Right ventricle myocardium superior (tissue), 1 donor: Measurements from ENCODE around the gene AEBP2. TPM values are rescaled to one million over a fixed set of nuclear protein-coding genes. Genes with fewer than 3 reads are reported as not detected.
"Not testable (repeated sequence)": the region's sequence is repeated elsewhere in the genome, so short reads cannot be mapped to it uniquely, and the experiment has no call there.

Experiments used
- ATAC-seq: fragments of 200-7000 bp; cut with Tn5 transposase; one replicate; pipeline ENCODE4 v1.9.1; 2020; ENCODE audit warnings: mild to moderate bottlenecking; ENCODE audit not compliant: poor library complexity
- DNase-seq: peaks from one replicate; pipeline ENCODE4 v3.0.0-alpha.2; 2020
- intact Hi-C: fragments of 100-400 bp; cut with DNase I; formaldehyde crosslinking; loops from one replicate; pipeline ENCODE4 v1.11.2; 2022
- total RNA-seq: library from RNA; stranded (reverse); fragmentation: NEBNext Ultra II Directional; extraction: Animal tissue kit (Norgen Biotek cat#: 25700); gene quantifications from one replicate; pipeline ENCODE4 v1.2.1, GENCODE V29; 2021
- donor health status: DM: no; HTN: yes; CAD: no; lungs with severe emphysema.

AEBP2 gene
- total RNA-seq, 1 donor from 2014 or later: 27.5 TPM

DNA sequence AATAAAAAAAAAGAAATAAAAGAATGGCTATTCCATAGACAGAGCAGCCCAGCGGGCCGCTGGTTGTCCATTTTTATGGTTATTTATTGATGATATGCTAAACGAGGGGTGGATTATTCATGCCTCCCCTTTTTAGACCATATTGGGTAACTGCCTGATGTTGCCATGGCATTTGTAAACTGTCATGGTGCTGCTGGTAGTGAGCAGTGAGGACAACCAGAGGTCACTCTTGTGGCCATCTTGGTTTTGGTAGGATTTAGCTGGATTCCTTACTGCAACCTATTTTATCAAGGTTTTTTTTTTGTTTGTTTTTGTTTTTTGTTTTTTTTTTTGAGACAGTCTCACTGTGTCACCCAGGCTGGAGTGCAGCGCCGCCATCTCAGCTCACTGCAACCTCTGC is 25.7 kb upstream of the AEBP2 start:
- DNase-seq, intact Hi-C loops, ATAC-seq: not testable (repeated sequence)

DNA sequence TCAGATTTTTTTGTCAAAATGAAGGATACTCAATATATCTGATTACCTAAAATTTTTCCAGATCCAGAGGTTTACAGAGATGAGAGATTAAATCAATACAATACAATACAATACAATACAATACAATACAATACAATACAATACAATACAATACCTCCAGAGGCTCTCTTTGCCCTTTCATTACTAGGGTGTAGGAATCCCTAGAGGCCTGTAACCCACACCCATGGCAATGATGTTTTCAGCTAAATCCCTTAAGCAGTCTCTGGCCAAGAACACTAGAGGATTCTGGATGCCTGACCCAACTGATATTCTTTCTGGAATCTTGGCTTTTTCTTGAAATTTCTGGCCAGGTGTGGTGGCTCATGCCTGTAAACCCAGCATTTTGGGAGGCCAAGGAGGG is 23.7 kb upstream of the AEBP2 start:
- DNase-seq (no peak), ATAC-seq (no peak)
- intact Hi-C loops: no loop called here

DNA sequence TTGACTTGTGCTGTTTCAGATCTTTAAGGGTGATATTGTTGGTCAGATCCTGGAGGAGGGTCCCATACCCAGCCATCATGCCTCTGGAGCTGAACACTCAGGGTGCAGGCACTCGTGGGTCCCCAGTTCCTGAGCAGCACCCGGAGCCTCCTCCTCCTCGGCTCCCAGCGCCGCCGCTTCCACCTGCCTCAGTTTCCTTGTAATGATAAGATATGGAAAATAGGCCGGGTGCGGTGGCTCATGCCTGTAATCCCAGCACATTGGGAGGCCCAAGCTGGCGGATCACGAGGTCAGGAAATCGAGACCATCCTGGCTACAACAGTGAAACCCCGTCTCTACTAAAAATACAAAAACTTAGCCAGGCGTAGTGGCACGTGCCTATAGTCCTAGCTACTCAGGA is 20.2 kb upstream of the AEBP2 start:
- intact Hi-C loops: no loop called here
- no peak for DNase-seq

DNA sequence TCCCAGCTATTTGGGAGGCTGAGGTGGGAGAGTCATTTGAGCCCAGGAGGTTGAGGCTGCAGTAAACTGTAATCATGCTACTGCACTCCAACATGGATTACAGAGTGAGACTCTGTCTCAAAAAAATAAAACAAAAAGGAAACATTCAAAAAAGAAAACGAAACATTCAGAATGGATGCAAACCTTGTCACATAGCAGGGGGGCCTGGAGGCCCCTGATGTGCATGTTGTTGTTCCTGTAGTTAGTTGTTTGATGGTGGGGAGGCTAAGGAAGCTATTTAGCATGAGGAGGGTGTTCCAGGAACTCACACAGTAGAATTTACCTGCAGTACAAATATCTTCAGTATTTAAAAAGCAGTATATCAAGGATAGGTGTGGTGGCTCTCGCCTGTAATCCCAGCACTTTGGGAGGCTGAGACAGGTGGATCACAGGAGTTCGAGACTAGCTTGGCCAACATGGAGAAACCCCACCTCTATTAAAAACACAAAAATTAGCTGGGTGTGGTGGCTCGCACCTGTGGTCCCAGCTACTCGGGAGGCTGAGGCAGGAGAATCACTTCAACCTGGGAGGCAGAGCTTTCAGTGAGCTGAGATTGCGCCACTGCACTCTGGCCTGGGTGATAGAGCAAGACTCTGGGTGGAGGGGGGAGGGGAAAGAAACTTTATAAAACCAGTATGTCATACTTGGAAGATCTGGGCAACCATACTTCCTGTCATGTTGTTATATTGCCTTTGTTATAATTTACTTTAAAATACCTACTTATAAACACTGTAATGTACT is 17.6 kb upstream of the AEBP2 start:
- ATAC-seq: no peak
- intact Hi-C loops: no loop called here
- DNase-seq: no peak

More for the DNA sequence above, 20.2 kb upstream of the AEBP2 start:
- no peak for ATAC-seq

DNA sequence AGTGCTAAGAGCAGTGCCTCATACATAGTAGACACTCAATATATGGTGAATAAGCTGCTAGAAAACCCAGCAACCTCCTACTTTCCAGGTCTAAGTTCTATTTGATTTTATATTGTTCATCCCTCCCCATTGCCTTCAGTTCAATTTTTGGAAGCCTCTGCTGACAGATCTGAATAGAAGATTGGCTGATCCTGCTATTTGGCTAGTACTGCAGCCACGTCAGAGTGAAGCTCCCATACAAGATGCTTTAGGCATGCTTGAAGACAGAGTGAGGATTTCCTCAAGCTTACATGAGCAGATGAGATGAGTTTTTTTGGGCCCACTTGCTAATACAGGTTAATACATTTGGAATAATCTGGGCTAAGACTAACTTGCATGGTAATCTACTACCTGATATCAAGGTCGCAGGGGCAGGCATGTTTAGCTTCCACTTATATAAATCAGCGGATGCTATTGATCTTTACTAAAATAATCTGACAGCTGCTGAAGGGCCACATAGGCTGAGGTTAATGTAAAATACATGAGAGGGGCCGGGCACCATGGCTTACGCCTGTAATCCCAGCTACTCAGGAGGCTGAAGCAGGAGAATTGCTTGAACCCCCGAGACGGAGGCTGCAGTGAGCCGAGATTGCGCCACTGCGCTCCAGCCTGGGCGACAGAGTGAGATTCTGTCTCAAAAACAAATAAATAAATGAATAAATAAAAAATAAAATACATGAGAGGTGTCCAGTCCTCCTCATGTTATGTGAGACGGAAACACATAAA is 15.9 kb upstream of the AEBP2 start:
- ATAC-seq: no peak
- intact Hi-C loops: no loop called here
- no peak for DNase-seq

DNA sequence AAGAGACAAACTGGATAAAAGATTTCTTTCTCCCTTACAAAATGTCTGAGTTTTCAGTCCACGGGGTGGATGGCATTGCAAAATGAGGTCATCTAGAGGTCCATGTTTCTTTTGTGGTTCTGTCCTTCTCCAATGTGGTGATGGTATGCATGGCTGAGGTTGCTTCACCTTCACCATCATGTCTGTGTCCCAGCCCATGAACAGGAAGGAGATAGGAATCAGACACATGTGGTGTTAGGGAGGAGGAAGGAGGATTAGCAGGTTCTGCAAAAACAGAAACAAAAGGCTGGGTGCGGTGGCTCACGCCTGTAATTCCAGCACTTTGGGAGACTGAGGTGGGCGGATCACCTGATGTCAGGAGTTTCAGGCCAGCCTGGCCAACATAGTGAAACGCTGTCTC is 11.0 kb upstream of the AEBP2 start:
- no peak for ATAC-seq
- intact Hi-C loops: no loop called here
- DNase-seq: no peak

DNA sequence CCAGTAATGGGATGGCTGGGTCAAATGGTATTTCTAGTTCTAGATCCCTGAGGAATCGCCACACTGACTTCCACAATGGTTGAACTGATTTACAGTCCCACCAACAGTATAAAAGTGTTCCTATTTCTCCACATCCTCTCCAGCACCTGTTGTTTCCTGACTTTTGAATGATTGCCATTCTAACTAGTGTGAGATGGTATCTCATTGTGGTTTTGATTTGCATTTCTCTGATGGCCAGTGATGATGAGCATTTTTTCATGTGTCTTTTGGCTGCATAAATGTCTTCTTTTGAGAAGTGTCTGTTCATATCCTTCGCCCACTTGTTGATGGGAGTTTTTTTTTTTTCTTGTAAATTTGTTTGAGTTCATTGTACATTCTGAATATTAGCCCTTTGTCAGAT is 9.8 kb upstream of the AEBP2 start:
- intact Hi-C loops, DNase-seq, ATAC-seq: not testable (repeated sequence)

DNA sequence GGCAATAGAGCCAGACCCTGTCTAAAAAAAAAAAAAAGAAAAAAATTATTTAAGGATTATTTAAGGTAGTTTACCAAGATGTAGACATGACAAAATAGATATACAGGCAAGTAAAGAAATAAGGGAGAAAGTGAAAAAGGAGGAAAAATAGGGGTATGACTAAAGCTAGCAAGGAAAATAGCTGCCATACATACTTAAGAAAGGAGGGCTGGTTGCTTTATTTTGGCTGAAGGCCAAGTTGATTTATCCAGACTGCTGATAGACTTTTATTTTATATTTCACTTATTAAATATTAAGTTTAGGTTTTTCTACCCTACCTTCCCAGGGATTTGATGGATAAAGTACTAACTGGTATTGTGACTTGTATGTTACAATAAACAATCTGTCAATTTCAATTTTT is 8.3 kb upstream of the AEBP2 start:
- no peak for DNase-seq
- intact Hi-C loops: no loop called here
- no peak for ATAC-seq

DNA sequence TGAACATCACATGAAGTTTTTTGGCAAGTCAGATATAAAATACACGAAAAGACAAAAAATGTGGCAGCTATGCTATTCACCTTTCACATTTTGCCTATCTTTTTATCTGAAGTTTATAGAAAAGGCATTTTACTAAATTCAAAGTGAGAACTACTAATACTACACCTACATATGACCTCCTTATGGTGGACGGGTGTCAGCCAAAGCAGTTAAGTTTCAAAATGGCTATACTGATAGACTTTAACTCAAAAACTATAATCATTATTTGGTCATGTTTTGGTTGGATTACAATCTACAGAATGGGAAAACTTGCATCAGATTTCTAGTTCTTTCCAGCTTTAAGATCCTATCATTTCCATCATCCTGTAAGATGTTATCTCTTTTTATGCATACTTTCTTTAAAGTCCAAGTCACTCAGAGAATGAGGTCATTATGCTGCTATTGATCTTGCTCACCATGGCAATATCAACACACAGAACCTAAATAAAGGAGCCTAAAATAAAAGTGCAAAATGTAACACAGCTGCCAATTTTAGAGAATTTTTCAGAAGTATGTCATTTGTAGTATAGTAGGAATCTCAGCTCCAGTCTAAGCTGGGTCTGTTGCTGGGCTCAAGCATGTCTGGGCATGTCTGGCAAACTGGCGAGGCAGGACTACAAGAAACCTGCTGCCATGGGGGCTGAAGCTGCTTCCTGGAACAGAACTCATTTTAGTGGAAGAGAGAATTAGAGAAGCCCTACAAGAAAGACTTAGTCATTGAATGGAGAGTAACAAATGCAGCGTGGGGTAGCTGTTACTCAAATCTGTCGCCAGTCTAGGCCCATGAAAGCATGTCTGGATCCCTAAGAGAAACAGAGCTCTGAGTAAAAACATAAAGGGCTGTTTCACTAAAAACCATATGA is 7.6 kb upstream of the AEBP2 start:
- no peak for ATAC-seq
- intact Hi-C loops: no loop called here
- no peak for DNase-seq

DNA sequence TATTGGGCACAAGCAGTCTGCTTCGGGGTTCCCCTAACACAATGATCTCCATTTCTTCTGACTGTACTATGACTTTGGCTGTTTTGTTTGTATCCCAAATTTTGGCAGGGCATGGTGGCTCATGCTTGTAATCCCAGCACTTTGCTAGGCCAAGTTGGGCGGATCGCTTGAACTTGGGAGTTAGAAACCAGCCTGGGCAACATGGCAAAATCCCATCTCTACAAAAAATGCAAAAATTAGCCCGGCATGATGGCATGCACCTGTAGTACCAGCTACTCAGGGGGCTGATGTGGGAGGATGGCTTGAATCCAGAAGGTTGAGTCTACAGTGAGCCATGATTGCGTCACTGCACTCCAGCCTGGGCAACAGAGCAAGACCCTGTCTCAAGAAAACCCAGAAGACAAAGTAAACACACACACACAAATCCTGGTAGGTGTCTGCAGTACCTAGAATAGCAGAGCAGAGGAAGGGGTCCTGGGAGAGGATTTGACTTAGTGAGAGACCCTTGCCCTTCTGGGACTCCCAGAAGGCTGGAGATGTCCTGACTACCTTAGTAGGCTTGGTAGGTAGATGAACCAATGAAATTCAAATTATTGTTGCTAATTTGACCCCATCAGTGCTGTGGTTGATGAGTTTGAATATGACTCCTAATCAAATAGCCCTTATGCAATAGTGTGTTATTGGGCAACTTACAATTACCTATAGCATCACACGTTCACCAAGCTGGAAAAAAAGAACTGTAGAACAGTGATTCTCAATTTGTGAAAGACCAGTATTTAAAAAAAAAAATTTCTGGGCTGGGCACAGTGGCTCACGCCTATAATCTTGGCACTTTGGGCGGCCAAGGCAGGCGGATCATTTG is 6.8 kb upstream of the AEBP2 start:
- intact Hi-C loops: no loop called here
- DNase-seq (no peak), ATAC-seq (no peak)

DNA sequence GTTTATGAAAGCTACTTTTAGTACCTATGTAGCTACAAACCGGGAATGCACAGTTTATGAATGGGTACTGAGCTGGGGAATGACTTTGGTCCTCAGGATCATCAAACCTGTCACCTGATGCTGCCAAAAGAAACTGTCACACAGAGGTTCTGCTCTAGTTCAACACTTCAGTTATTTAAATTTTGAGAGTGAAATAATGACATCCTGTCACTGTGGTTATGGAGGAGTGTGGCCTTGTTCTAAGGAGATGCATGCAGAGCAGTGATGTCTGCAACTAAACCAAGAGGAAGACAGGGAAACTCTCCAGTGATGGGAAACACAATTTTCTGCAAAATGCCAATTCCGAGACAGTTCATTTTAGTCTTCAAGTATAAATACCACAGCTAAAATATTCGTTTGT is 4.8 kb upstream of the AEBP2 start:
- DNase-seq: no peak
- no peak for ATAC-seq
- intact Hi-C loops: no loop called here

DNA sequence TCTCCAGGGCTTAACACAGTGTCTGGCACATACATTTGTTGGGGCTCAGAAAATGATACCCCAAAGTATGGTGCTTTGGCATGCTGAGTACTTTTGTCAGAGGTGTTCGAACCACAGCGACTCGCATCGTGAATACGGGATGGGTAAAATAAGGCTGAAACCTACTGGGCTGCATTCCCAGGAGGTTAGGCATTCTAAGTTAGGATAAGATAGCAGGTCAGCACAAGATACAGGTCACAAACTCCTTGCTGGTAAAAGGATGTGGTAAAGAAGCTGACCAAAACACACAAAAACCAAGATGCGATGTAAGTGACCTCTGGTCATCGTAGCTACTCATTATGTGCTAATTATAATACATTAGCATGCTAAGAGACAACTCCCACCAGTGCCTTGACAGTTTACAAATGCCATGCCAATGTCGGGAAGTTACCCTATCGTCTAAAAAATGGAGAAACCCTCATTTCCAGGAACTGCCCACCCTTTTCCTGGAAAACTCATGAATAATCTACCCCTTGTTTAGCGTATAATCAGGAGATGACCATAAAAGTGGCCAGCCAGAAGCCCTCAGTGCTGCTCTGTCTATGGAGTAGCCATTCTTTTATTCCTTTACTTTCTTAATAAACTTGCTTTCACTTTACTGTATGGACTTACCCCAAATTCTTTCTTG is 3.3 kb upstream of the AEBP2 start:
- ATAC-seq: no peak
- intact Hi-C loops: no loop called here
- no peak for DNase-seq

DNA sequence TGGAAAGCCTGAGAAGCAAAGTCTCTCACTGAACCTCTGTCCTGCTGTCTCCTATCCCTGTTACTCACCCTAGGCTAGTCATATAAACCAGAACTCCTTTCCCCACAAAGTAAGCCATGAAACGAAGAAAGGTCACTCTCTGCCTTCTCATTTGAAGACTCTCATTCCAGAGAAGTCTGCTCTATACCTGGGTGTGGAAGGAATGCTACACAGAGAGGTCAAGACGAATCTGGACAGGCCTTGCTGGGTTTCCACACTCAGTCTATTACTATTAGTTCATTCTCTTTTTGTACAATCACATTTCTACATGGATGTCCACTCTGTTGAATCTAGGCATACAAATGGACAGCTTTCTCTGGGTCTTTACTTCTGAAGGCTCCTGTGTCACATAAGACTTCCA is 2.4 kb upstream of the AEBP2 start:
- intact Hi-C loops: no loop called here
- ATAC-seq (no peak), DNase-seq (no peak)

DNA sequence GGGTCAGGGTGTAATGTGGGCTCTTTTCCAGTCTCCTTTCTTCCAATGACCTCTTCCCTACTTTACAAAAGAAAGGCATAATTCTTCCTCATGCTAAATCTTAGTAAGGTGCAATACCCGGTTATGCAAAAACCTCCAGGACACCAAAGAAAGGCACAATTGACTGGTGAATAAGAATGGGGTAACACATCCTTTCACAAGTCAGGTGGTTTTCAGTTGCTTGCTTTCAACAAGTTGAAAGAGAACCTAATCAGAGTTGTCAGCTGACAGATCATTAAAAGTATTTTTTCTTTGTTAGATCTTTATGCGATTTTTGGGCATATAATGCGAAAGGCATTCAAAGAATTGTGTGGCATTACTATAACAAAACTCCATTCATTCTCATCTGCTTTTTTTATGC is 1.3 kb upstream of the AEBP2 start:
- intact Hi-C loops: no loop called here
- ATAC-seq (no peak), DNase-seq (no peak)

DNA sequence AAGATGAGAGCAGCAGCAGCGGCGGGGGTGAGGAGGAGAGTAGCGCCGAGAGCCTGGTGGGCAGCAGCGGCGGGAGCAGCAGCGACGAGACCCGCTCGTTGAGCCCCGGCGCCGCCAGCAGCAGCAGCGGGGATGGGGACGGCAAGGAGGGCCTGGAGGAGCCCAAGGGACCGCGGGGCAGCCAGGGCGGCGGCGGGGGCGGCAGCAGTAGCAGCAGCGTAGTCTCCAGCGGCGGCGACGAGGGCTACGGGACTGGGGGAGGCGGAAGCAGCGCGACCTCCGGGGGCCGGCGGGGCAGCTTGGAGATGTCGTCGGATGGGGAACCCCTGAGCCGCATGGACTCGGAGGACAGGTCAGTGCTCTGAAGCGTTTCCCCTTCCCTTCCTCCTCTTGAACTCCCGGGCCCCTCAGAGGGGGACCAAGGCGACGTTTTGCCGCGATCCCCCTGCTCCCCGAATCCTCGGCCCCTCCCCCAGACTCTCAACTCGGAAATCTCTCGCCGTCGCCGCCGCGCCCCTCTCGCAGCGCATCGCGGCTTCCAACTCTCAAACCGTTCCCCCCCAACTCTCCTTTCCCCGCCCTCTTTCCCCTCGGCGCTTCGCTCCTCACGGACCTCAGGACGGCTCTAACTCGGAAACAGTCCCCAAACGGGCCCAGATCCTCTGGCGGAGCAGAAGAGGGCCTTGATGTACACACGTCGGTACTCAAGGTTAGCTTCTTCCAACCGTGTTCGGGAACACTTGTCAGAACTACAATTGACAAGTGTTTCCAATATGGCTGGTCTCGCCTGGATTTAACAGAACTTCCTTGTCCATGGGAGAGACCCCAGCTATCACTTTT is 947 bp downstream of the AEBP2 start:
- intact Hi-C loops: no loop called here
- ATAC-seq (peak; percentile 42), DNase-seq (peak; percentile 57)

DNA sequence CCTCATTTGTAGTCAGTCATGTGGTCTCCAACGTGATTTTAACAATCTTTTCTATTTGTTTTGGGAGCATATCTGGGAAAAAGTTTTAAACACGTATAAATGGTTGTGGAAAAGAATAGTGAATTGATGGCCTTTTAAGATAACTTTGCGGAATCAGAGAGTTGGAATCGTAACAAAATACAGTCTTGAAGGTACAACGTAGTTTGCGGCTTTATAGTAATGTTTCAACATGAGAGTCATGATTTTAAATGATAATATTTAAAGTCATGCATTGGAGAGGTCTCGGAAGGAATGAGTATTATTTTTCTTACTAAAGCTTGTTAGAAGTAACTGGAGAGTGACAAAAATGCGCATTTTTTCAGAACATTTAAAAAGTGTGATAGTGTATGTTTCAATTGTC is 1.6 kb downstream of the AEBP2 start:
- no peak for ATAC-seq
- intact Hi-C loops: no loop called here
- no peak for DNase-seq

DNA sequence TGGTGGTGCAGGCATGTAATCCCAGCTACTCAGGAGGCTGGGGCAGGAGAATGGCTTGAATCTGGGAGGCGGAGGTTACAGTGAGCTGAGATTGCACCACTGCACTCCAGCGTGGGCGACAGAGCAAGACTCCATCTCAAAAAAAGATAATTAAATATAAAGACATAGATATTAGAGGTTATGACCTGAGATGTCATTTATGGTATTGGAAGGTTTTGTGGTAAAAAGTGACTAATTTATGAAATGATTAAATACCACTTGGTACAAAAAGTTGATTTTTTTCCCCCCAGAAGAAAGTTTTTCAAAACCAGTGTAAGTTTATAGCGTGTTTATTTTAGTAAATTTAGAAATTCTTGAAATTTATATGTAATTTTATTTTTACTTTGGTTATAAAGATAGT is 4.3 kb downstream of the AEBP2 start:
- ATAC-seq (no peak), DNase-seq (no peak)
- intact Hi-C loops: no loop called here
